ENCODE results near the gene RSPH6A. TPM values are rescaled to one million over a fixed set of nuclear protein-coding genes. Genes with fewer than 3 reads are reported as not detected.
A peak's percentile ranks its signal among the peaks of the same experiment; 100 is the strongest.

Gene RSPH6A
- total and polyA plus RNA-seq, 2 of the 13 experiments (the other 11 are each of a cell fraction or from before 2014, with no cell fraction given) = 0.07 TPM; not detected in 1

GRCh38 chr19:45770192-45771101 lies 44.7 kb downstream of the RSPH6A start (continued):
- TF ChIP-seq ZNF280D (CRISPR knock-in tag; IDR thresholded peaks at IDR 0.05) (peak; percentile 85), BATF2 (CRISPR knock-in tag; IDR thresholded peaks at IDR 0.05) (peak; percentile 75), HNF1A (IDR thresholded peaks at IDR 0.05; ENCODE audit: low read depth) (no peak), HNF1A (CRISPR knock-in tag; IDR thresholded peaks at IDR 0.05; ENCODE audit: borderline replicate concordance) (0 out of 2 replicates have a peak, but pooled peaks have one; percentile 43), ARNTL (CRISPR knock-in tag; IDR thresholded peaks at IDR 0.05) (peak; percentile 67), NFKB2 (CRISPR knock-in tag; IDR thresholded peaks at IDR 0.05; ENCODE audit: borderline replicate concordance) (peak; percentile 85; the same call in 1 of the 2 replicates), ZNF740 (CRISPR knock-in tag; IDR thresholded peaks at IDR 0.05) (0 out of 2 replicates have a peak, but pooled peaks have one; percentile 4), BCL3 (CRISPR knock-in tag; IDR thresholded peaks at IDR 0.05) (peak; percentile 75), MTF1 (CRISPR knock-in tag; IDR thresholded peaks at IDR 0.05) (0 out of 2 replicates have a peak, but pooled peaks have one; percentile 53), RELA (CRISPR knock-in tag; IDR thresholded peaks at IDR 0.05) (no peak), ZC3H4 (CRISPR knock-in tag; IDR thresholded peaks at IDR 0.05; ENCODE audit: borderline replicate concordance) (0 out of 2 replicates have a peak, but pooled peaks have one; percentile 52), SIN3B (IDR thresholded peaks at IDR 0.05; ENCODE audit: low read length) (no peak; the same call in 1 of the 2 replicates), MEF2D (CRISPR knock-in tag; IDR thresholded peaks at IDR 0.05) (peak; percentile 80), JUNB (CRISPR knock-in tag; IDR thresholded peaks at IDR 0.05; ENCODE audit: borderline replicate concordance) (no peak), SALL1 (CRISPR knock-in tag; IDR thresholded peaks at IDR 0.05) (peak; percentile 5; the same call in 1 of the 2 replicates), TP53 (CRISPR knock-in tag; conservative IDR thresholded peaks at IDR 0.05) (no peak)

Data from HepG2 (cell line).